HG03460 (cell line): ENCODE data around the gene SPACDR.
"Not testable (repeated sequence)": the region's sequence is repeated elsewhere in the genome, so short reads cannot be mapped to it uniquely, and the experiment has no call there.

ENCODE experiments used
- ATAC-seq: cut with Tn5 transposase; IDR thresholded peaks from one replicate; pipeline ENCODE4 v1.9.1; 2021; ENCODE audit not compliant: unreplicated experiment

SPACDR gene

GRCh38 chr7:100464210-100464660, at the start of gene SPACDR:
Gene SPACDR, minus strand, starts transcription at chr7:100464260. Its CDS starts 235 bp downstream, at chr7:100464025.
- ATAC-seq, result no peak

- ATAC-seq, result no peak
Observed at GRCh38 chr7:100513212-100513810, 49.3 kb upstream of the SPACDR start.

GRCh38 chr7:100510437-100511239, 46.6 kb upstream of the SPACDR start:
- no peak for ATAC-seq

- ATAC-seq, result no peak
Observed at GRCh38 chr7:100509231-100509630, 45.2 kb upstream of the SPACDR start.

- ATAC-seq, result no peak
Observed at GRCh38 chr7:100506356-100506923, 42.4 kb upstream of the SPACDR start.

GRCh38 chr7:100504887-100505611, 41.0 kb upstream of the SPACDR start:
- no peak for ATAC-seq

- not testable (repeated sequence) for ATAC-seq
Observed at GRCh38 chr7:100504031-100504430, 40.0 kb upstream of the SPACDR start.

- not testable (repeated sequence) for ATAC-seq
Observed at GRCh38 chr7:100500743-100501142, 36.7 kb upstream of the SPACDR start.

- no peak for ATAC-seq
Observed at GRCh38 chr7:100496509-100496908, 32.4 kb upstream of the SPACDR start.

- ATAC-seq, result no peak
Observed at GRCh38 chr7:100493476-100494264, 29.6 kb upstream of the SPACDR start.

GRCh38 chr7:100492738-100493475, 28.8 kb upstream of the SPACDR start:
- no peak for ATAC-seq

GRCh38 chr7:100491192-100491578, 27.1 kb upstream of the SPACDR start:
- no peak for ATAC-seq

GRCh38 chr7:100490483-100491191, 26.6 kb upstream of the SPACDR start:
- ATAC-seq, result no peak

- no peak for ATAC-seq
Observed at GRCh38 chr7:100489824-100490223, 25.8 kb upstream of the SPACDR start.

- ATAC-seq, result no peak
Observed at GRCh38 chr7:100489121-100489520, 25.1 kb upstream of the SPACDR start.

GRCh38 chr7:100488333-100489095, 24.5 kb upstream of the SPACDR start:
- ATAC-seq, result no peak

- no peak for ATAC-seq
Observed at GRCh38 chr7:100486753-100487446, 22.8 kb upstream of the SPACDR start.

- no peak for ATAC-seq
Observed at GRCh38 chr7:100486111-100486636, 22.1 kb upstream of the SPACDR start.
